ENCODE results near the gene UGT1A8.

Gene UGT1A8

DNA sequence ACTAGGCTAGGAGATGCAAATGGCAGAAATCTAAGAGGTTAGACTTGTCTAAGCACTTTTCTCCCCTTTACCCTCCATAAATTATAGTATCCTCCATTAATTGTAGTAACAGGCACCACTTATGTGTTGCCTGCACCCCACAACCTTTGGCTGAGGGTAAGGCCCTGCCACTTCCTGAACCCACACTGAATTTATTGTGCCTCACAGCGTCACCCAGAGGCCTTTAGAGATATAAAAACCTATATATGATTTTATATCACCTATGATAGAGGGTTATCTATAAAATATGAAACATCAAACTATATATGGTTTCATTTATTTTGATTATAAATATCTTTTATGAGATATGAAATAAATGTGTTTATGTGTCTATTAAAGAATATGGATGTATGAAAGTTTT, 56.9 kb downstream of the UGT1A8 start:
- POLR2A ChIA-PET: no interaction called here
- no peak for DNase-seq (ENCODE audit: extremely low spot score)
- CTCF ChIA-PET: no interaction called here
- TF ChIP-seq, protein P1, sequence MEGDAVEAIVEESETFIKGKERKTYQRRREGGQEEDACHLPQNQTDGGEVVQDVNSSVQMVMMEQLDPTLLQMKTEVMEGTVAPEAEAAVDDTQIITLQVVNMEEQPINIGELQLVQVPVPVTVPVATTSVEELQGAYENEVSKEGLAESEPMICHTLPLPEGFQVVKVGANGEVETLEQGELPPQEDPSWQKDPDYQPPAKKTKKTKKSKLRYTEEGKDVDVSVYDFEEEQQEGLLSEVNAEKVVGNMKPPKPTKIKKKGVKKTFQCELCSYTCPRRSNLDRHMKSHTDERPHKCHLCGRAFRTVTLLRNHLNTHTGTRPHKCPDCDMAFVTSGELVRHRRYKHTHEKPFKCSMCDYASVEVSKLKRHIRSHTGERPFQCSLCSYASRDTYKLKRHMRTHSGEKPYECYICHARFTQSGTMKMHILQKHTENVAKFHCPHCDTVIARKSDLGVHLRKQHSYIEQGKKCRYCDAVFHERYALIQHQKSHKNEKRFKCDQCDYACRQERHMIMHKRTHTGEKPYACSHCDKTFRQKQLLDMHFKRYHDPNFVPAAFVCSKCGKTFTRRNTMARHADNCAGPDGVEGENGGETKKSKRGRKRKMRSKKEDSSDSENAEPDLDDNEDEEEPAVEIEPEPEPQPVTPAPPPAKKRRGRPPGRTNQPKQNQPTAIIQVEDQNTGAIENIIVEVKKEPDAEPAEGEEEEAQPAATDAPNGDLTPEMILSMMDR (IDR thresholded peaks at IDR 0.05; ENCODE audit: control extremely low read depth, extremely low read depth, low read depth, missing control alignments): no peak

DNA sequence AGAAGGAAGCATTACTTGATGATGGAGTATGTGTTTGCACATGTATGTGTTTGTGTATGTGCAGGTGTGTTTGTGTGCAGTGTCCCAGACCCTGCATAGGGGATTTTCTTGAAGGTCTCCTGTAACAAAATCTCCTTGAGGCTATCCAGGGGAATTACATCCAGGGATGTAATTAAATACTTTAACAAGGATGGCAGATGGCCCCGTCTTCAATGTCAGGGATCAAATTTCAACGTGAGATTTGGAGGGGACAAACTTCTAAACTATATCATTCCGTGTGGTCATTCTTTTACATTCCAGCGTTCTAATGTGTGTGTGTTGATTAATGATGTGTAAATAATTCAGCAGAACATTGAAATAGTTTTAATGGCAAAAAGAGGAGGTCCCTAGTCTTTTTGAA, 57.6 kb downstream of the UGT1A8 start:
- DNase-seq (ENCODE audit: extremely low spot score): no peak
- TF ChIP-seq, protein P1 (IDR thresholded peaks at IDR 0.05; ENCODE audit: control extremely low read depth, extremely low read depth, low read depth, missing control alignments): no peak
- ChIA-PET CTCF (no interaction called here), POLR2A (no interaction called here)

DNA sequence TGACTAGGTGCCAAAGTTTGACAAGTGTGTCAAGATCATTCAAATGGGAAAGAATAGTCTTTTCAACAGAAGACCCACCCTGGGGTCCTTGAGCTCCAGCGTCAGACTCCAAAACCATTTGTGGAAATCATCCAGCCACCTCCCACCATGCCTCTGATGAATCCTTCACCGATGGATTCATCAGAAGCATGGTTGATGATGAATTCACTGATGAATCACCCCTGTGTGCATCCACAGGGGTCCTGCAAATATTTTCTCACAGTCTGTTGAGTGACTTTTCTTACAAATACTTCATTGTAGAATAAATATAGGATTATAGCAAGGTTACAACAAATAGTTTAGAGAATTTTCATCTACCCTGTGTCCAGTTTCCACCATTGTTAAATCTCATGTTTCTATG, 58.6 kb downstream of the UGT1A8 start:
- DNase-seq (ENCODE audit: extremely low spot score): no peak
- ChIA-PET POLR2A (no interaction called here), CTCF (no interaction called here)
- TF ChIP-seq, protein P1 (IDR thresholded peaks at IDR 0.05; ENCODE audit: control extremely low read depth, extremely low read depth, low read depth, missing control alignments): no peak

DNA sequence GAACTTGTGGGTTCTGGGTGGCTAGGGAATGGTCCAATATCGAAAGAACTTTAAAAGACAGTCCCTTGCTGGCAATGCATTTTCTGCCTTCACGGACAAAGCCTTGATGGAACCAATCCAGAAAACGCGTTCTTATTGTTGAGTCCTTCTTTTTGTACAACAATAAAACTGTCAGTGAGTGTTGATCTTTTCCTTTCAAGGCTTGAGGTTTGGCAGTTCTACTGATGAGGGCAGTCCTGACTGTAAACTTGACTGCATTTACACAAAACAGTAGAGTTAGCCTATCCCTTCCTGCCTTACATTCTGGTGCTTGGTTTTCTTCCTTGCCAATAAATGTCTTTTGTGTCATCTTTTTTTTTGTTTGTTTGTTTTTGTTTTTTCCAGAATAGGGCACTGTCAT, 61.8 kb downstream of the UGT1A8 start:
- CTCF ChIA-PET: no interaction called here
- POLR2A ChIA-PET: no interaction called here
- no peak for DNase-seq (ENCODE audit: extremely low spot score)
- TF ChIP-seq, protein P1 (IDR thresholded peaks at IDR 0.05; ENCODE audit: control extremely low read depth, extremely low read depth, low read depth, missing control alignments): no peak

DNA sequence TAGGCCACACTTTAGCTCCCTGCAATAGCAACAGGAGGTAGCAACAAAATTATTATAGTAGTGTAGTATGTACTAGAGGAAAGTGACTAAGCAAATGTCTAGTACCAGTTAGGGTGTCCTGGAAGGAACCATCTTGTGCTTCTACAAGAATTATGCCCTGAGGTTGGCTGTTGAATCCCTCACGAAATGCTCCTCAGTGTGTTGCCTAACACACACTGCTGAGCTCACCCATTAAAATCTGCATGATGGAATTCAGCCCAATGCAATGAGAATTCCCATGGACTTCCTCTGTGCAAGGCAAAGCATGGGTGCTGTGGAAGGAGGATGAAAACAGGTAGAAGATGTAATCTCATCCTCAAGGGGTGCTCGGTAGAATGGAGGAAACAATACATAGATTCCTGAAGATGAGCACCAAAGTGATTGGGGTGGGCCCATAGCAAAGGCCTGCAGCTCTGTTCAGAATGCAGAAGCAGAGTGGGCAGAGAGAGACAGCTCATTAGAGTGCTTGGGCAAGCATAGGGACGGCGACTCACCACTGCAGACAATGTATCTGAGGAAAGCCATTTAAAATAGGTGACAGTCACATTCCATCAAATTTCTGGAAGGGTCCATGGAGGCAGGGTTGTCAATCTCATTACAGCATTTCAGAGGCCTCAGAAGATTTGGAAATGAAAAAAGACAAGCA, 63.1 kb downstream of the UGT1A8 start:
- TF ChIP-seq, protein P1 (IDR thresholded peaks at IDR 0.05; ENCODE audit: control extremely low read depth, extremely low read depth, low read depth, missing control alignments): no peak
- CTCF ChIA-PET: interaction anchor here (1.0 kb wide), 1 partner anchor 9 kb away, joined by 4 read pairs; the partner anchor contains the start of gene UGT1A9
- POLR2A ChIA-PET: no interaction called here
- DNase-seq (ENCODE audit: extremely low spot score): no peak

DNA sequence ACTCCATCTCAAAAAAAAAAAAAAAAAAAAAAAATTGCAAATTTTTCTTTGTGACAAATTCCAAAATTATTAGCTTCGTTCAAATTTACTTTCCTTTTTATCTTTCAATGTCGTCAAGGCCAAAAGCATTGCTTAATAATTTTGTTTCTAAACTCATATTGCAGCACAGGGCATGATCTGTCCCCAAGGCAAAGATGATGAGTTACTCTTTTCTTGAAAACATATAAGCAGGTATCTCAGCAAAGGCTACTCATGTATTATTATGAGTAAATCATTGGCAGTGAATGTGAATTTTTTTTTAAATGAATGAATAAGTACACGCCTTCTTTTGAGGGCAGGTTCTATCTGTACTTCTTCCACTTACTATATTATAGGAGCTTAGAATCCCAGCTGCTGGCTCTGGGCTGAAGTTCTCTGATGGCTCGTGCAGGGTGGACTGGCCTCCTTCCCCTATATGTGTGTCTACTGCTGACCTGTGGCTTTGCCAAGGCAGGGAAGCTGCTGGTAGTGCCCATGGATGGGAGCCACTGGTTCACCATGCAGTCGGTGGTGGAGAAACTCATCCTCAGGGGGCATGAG, 64.2 kb downstream of the UGT1A8 start, which contains the start of gene UGT1A7:
UGT1A7 (plus strand) TSS at position 381 of the 579 bp plus-strand sequence; CDS start at position 418, 37 bp downstream.
- DNase-seq (ENCODE audit: extremely low spot score): no peak
- TF ChIP-seq, protein P1 (IDR thresholded peaks at IDR 0.05; ENCODE audit: control extremely low read depth, extremely low read depth, low read depth, missing control alignments): no peak
- POLR2A ChIA-PET: no interaction called here
- CTCF ChIA-PET: no interaction called here

All from GM10248 (cell line).